Karpas-422 (cell line): ENCODE measurements around the gene RFX4. TPM values are rescaled to one million over a fixed set of nuclear protein-coding genes. Genes with fewer than 3 reads are reported as not detected.
A peak's percentile ranks its signal among the peaks of the same experiment; 100 is the strongest.

Source experiments
- DNase-seq: peaks from one replicate; pipeline ENCODE4 v3.0.0-alpha.2; 2015
- H2AFZ ChIP-seq: fragments of 200-600 bp; sonication (generic); 2 replicates; pipeline ENCODE4 v1.6.1; 2014; ENCODE audit warnings: antibody characterized with exemption, low read length, mixed read lengths
- H3K27ac ChIP-seq: fragments of 200-600 bp; sonication (generic); 2 replicates; pipeline ENCODE4 v1.5.1; 2014; ENCODE audit warnings: mild to moderate bottlenecking, low read length, moderate library complexity
- H3K27me3 ChIP-seq: fragments of 200-600 bp; sonication (generic); 2 replicates; pipeline ENCODE4 v1.6.1; 2014; ENCODE audit warnings: low read length, mixed read lengths
- H3K36me3 ChIP-seq: fragments of 200-600 bp; sonication (generic); 2 replicates; pipeline ENCODE4 v1.6.1; 2014; ENCODE audit warnings: low read length, mixed read lengths; ENCODE audit not compliant: insufficient read depth
- H3K4me1 ChIP-seq: fragments of 200-600 bp; sonication (generic); 2 replicates; pipeline ENCODE4 v1.6.1; 2014; ENCODE audit warnings: mild to moderate bottlenecking, low read length, mixed read lengths
- H3K4me2 ChIP-seq: fragments of 200-600 bp; sonication (generic); 2 replicates; pipeline ENCODE4 v1.6.1; 2014; ENCODE audit warnings: low read length, low read depth, mild to moderate bottlenecking; ENCODE audit not compliant: poor library complexity, severe bottlenecking
- H3K4me3 ChIP-seq: fragments of 200-600 bp; sonication (generic); 2 replicates; pipeline ENCODE4 v1.5.1; 2014; ENCODE audit warnings: mild to moderate bottlenecking, antibody characterized with exemption, low read length, mixed read lengths
- H3K79me2 ChIP-seq: fragments of 200-600 bp; sonication (generic); 2 replicates; pipeline ENCODE4 v1.6.1; 2014; ENCODE audit warnings: mild to moderate bottlenecking, low read length, mixed read lengths
- H3K9ac ChIP-seq: fragments of 200-600 bp; sonication (generic); 2 replicates; pipeline ENCODE4 v1.6.0; 2014; ENCODE audit warnings: low read length
- H3K9me2 ChIP-seq: fragments of 200-600 bp; sonication (generic), shearing (Covaris generic); replicated peaks from 2 replicates; pipeline ENCODE4 v1.6.0; 2014; ENCODE audit warnings: mild to moderate bottlenecking, low read length, moderate library complexity; ENCODE audit not compliant: insufficient read depth
- H3K9me3 ChIP-seq: fragments of 300-700, 200-600 bp; sonication (generic); 2 replicates; pipeline ENCODE4 v1.6.1; 2014; ENCODE audit warnings: low read length, mixed read lengths
- H4K20me1 ChIP-seq: fragments of 200-600 bp; sonication (generic); 2 replicates; pipeline ENCODE4 v1.6.1; 2014; ENCODE audit warnings: mild to moderate bottlenecking, antibody characterized with exemption, low read length, low read depth; ENCODE audit not compliant: insufficient read depth
- total RNA-seq: library from RNA; depleted of rRNA; stranded (reverse); fragments of >200 nt; shearing (Covaris generic); gene quantifications from 2 replicates; pipeline ENCODE4 v1.2.3, GENCODE V29; 2014; ENCODE audit warnings: low replicate concordance

Gene RFX4
- total RNA-seq, 1 experiment from 2014 or later, result not detected

- H3K36me3 ChIP-seq, result no peaks in the 10 kb centered on the region
- H2AFZ ChIP-seq, result no peak within 1 kb of the TSS
- no peaks in the 10 kb centered on the region for H3K4me1 ChIP-seq
- no peaks in the 10 kb centered on the region for H3K9me3 ChIP-seq
- no peak within 1 kb of the TSS for H3K4me3 ChIP-seq
- no peak within 1 kb of the TSS for H3K27ac ChIP-seq
- H4K20me1 ChIP-seq, result no peaks in the 10 kb centered on the region
- no peak within 1 kb of the TSS for H3K4me2 ChIP-seq
- H3K9me2 ChIP-seq, result no peaks in the 10 kb centered on the region
- H3K9ac ChIP-seq, result no peak within 1 kb of the TSS
- no peaks in the 10 kb centered on the region for H3K79me2 ChIP-seq
- DNase-seq, result no peak
- no peaks in the 10 kb centered on the region for H3K27me3 ChIP-seq
Observed at GRCh38 chr12:106774005-106774807, 191.4 kb downstream of the RFX4 start, which contains the start of gene RIC8B. RIC8B (plus strand) TSS chr12:106774682; CDS start chr12:106774746, 64 bp downstream.

DNA sequence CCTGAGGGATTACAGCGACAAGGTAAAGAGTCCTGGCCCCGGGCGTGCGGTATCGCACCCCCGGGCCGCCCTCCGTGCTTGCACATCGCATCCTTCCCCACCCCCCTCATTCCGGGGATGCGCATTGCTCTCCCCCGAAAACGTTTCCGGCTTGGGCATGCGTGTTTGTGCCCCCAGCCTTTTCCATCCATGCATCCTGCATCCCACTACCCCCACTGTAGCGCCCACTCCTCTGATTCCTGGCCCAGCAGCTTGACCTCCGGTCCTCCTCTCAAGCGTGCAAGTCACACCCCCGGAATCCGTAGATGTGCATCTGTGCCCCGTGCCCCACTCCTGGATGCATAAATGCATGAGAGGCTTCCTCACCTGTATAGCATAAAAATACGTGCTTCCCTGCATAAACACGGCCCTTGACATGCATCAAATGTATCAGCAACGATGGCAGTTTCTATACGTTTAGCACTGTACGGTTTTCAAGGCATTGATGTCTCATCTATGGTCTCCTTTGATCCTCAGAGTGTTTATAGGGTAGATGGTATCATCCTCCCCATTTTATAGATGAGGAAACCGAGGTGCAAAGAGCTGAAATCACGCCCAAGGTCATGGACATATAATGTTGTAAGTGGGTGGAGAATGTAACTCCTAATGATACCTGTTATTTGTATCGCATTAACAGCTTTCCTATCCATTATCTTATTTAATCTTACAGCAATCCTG, 192.2 kb downstream of the RFX4 start:
- H3K79me2 ChIP-seq, result no peaks in the 10 kb centered on the region
- no peak overlapping the region for H3K4me2 ChIP-seq
- no peaks in the 10 kb centered on the region for H3K36me3 ChIP-seq
- DNase-seq, result no peak
- peaks cover under 1% of the 10 kb centered on the region; the same call in 1 of the 2 replicates for H3K4me1 ChIP-seq
- H3K27me3 ChIP-seq, result no peaks in the 10 kb centered on the region
- H3K9me2 ChIP-seq, result no peaks in the 10 kb centered on the region
- H3K27ac ChIP-seq, result no peak overlapping the region
- H3K9me3 ChIP-seq, result no peaks in the 10 kb centered on the region
- H3K4me3 ChIP-seq, result no peak overlapping the region
- H2AFZ ChIP-seq, result no peak overlapping the region
- no peaks in the 10 kb centered on the region for H4K20me1 ChIP-seq
- H3K9ac ChIP-seq, result no peak overlapping the region

GRCh38 chr12:106776897-106777296, 194.1 kb downstream of the RFX4 start:
- Histone ChIP-seq H3K4me2 (no peak overlapping the region), H3K4me3 (no peak overlapping the region), H3K27ac (no peak overlapping the region), H2AFZ (no peak overlapping the region), H3K9me2 (no peaks in the 10 kb centered on the region), H3K9ac (no peak overlapping the region), H3K4me1 (peaks cover 5% of the 10 kb centered on the region; the same call in 1 of the 2 replicates), H3K9me3 (no peaks in the 10 kb centered on the region), H3K27me3 (no peaks in the 10 kb centered on the region), H3K79me2 (no peaks in the 10 kb centered on the region), H4K20me1 (no peaks in the 10 kb centered on the region), H3K36me3 (no peaks in the 10 kb centered on the region)
- no peak for DNase-seq

GRCh38 chr12:106780010-106780631, 197.3 kb downstream of the RFX4 start:
- H2AFZ ChIP-seq, result no peak overlapping the region
- H3K4me1 ChIP-seq, result peaks cover 5% of the 10 kb centered on the region; the same call in 1 of the 2 replicates
- no peaks in the 10 kb centered on the region for H3K79me2 ChIP-seq
- no peaks in the 10 kb centered on the region for H3K27me3 ChIP-seq
- H3K4me3 ChIP-seq, result no peak overlapping the region
- no peaks in the 10 kb centered on the region for H3K36me3 ChIP-seq
- no peak overlapping the region for H3K4me2 ChIP-seq
- no peak overlapping the region for H3K27ac ChIP-seq
- H4K20me1 ChIP-seq, result no peaks in the 10 kb centered on the region
- H3K9me2 ChIP-seq, result no peaks in the 10 kb centered on the region
- H3K9me3 ChIP-seq, result no peaks in the 10 kb centered on the region
- H3K9ac ChIP-seq, result no peak overlapping the region
- no peak for DNase-seq

DNA sequence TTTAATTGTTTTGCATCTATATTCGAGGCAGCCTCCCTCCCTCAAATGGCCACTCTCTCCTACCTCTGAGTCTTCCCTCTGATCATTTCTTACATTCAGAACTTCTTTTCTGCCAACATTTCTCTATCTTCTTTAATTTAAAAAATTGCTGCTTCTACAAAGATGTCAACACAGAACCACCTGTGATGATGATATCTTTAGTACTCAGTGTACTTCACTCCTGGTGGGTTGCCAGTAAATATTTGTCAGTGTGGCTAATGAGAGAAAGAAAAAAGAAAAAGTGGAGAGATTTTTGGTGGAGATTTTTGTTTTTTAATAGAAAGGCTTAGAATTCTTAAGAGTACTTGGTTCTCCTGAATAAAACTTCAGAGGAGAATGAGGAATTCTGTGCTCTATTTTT, 199.8 kb downstream of the RFX4 start:
- no peaks in the 10 kb centered on the region for H3K9me3 ChIP-seq
- no peak overlapping the region for H3K9ac ChIP-seq
- no peak overlapping the region for H3K4me2 ChIP-seq
- H3K36me3 ChIP-seq, result no peaks in the 10 kb centered on the region
- H3K4me3 ChIP-seq, result no peak overlapping the region
- no peak overlapping the region for H3K27ac ChIP-seq
- H3K4me1 ChIP-seq, result peaks cover 5% of the 10 kb centered on the region; the same call in 1 of the 2 replicates
- no peak overlapping the region for H2AFZ ChIP-seq
- no peaks in the 10 kb centered on the region for H4K20me1 ChIP-seq
- no peaks in the 10 kb centered on the region for H3K9me2 ChIP-seq
- DNase-seq, result no peak
- no peaks in the 10 kb centered on the region for H3K27me3 ChIP-seq
- no peaks in the 10 kb centered on the region for H3K79me2 ChIP-seq

- H3K79me2 ChIP-seq, result no peaks in the 10 kb centered on the region
- no peaks in the 10 kb centered on the region for H3K27me3 ChIP-seq
- H3K4me3 ChIP-seq, result no peak overlapping the region
- DNase-seq, result no peak
- H3K4me2 ChIP-seq, result no peak overlapping the region
- no peaks in the 10 kb centered on the region for H3K9me2 ChIP-seq
- H3K4me1 ChIP-seq, result peaks cover 5% of the 10 kb centered on the region; the same call in 1 of the 2 replicates
- no peak overlapping the region for H3K9ac ChIP-seq
- no peaks in the 10 kb centered on the region for H3K36me3 ChIP-seq
- H3K27ac ChIP-seq, result no peak overlapping the region
- H2AFZ ChIP-seq, result no peak overlapping the region
- H3K9me3 ChIP-seq, result no peaks in the 10 kb centered on the region
- H4K20me1 ChIP-seq, result no peaks in the 10 kb centered on the region
Observed at GRCh38 chr12:106783515-106783914, 200.7 kb downstream of the RFX4 start.

DNA sequence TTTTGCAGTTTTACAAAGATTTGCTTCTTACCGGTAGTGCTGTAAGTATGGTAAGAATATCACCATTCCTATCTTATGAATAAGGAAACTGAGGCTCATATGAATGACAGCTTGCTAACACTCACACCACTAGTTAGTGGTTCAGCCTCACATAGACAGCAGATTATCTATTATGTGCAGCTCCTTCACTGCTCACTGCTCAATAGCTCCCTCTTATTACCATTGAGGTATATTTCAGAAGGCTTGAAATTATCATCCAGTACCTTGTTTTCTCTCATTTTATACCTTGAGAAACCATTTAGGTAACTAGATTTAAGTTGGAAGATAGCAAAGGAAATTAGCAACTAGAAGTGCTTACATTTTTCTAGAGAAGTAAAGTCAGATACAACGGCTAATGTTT, 207.2 kb downstream of the RFX4 start:
- no peaks in the 10 kb centered on the region for H3K79me2 ChIP-seq
- no peaks in the 10 kb centered on the region for H3K9me2 ChIP-seq
- no peaks in the 10 kb centered on the region for H3K27me3 ChIP-seq
- no peaks in the 10 kb centered on the region for H4K20me1 ChIP-seq
- no peak overlapping the region for H3K4me2 ChIP-seq
- no peak overlapping the region for H3K4me3 ChIP-seq
- no peak overlapping the region for H2AFZ ChIP-seq
- no peak overlapping the region for H3K9ac ChIP-seq
- H3K9me3 ChIP-seq, result no peaks in the 10 kb centered on the region
- peak; percentile 61 for DNase-seq
- H3K27ac ChIP-seq, result no peak overlapping the region
- H3K4me1 ChIP-seq, result peaks cover 6% of the 10 kb centered on the region
- H3K36me3 ChIP-seq, result no peaks in the 10 kb centered on the region

DNA sequence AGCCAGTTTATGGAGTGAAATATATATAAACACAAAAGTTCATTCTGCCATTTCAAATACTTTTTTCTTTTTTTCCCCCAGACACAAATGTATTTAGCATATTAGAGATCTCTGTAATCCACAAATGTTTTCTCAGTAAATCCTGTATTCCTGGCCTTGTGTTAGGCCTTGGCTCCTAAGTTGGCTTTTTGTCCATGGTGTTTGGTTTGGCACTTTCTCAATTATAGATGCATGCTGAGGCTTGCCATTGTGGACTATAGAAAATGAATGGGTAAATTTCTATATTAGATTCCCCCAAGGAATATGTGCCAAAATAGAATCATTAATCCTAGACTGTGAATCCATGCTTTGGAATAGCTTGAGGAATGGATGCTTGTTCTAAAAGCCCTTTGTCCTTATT, 208.7 kb downstream of the RFX4 start:
- Histone ChIP-seq H2AFZ (no peak overlapping the region), H3K4me3 (no peak overlapping the region)

More for the DNA sequence above, 208.7 kb downstream of the RFX4 start:
- Histone ChIP-seq H3K27ac (no peak overlapping the region), H4K20me1 (no peaks in the 10 kb centered on the region), H3K27me3 (no peaks in the 10 kb centered on the region), H3K9ac (no peak overlapping the region), H3K9me2 (no peaks in the 10 kb centered on the region), H3K36me3 (no peaks in the 10 kb centered on the region), H3K9me3 (no peaks in the 10 kb centered on the region), H3K4me1 (peaks cover 6% of the 10 kb centered on the region), H3K79me2 (no peaks in the 10 kb centered on the region), H3K4me2 (no peak overlapping the region)
- DNase-seq, result no peak
